ENCODE results near the gene HIPK2.

DNA sequence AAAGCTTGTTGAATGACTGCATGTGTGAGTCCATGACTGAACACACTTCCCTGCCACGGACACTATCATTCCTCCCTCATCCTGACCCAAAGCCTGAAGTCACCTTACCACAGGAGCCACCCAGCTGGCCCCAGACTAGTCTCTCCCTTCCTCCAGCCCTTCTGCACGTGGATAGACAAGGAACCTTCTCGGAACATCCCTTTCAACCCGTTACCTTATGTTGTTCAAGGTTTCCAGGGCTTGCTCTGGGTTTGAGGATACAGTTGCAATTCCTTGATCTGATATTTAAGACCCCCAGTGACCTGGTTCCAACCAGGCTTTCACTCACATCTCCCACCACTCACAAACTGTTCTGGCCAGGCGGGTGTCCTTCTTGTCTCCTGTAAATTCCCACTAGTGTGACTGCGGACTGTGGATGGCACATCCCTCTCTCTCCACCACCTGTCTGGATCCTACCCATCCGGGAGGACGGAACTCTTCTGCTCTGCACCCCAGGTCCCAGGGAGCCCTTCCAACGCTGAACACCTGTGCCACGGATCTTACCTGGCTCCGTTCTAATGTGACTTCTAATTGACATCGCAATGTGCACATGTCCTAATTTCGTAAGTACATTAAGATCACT lies 62.5 kb downstream of the HIPK2 start:
- TF ChIP-seq CTCF (IDR thresholded peaks at IDR 0.05) = no peak
- TF ChIP-seq POLR2A (IDR thresholded peaks at IDR 0.05) = no peak
